Measurements from ENCODE around the gene LIMS1. TPM values are rescaled to one million over a fixed set of nuclear protein-coding genes. Genes with fewer than 3 reads are reported as not detected.
A peak's percentile ranks its signal among the peaks of the same experiment; 100 is the strongest.
"Not testable (repeated sequence)": the region's sequence is repeated elsewhere in the genome, so short reads cannot be mapped to it uniquely, and the experiment has no call there.

LIMS1 gene
- total RNA-seq, 1 donor from 2014 or later = 50.2 TPM

- DNase-seq (ENCODE audit: low spot score); ATAC-seq; intact Hi-C loops (cut with DNase I): not testable (repeated sequence)
Observed at GRCh38 chr2:108648796-108649195, 114.5 kb downstream of the LIMS1 start.

GRCh38 chr2:108650465-108650864 lies 116.2 kb downstream of the LIMS1 start:
- DNase-seq (ENCODE audit: low spot score); ATAC-seq; intact Hi-C loops (cut with DNase I): not testable (repeated sequence)

- DNase-seq (ENCODE audit: low spot score); ATAC-seq; intact Hi-C loops (cut with DNase I): not testable (repeated sequence)
Observed at GRCh38 chr2:108651468-108651867, 117.2 kb downstream of the LIMS1 start.

GRCh38 chr2:108652187-108652931 lies 118.1 kb downstream of the LIMS1 start:
- DNase-seq (ENCODE audit: low spot score); intact Hi-C loops (cut with DNase I): not testable (repeated sequence)
- ATAC-seq = peak; percentile 45

GRCh38 chr2:108653425-108653824 lies 119.2 kb downstream of the LIMS1 start:
- ATAC-seq; intact Hi-C loops (cut with DNase I); DNase-seq (ENCODE audit: low spot score): not testable (repeated sequence)

GRCh38 chr2:108653849-108654248 lies 119.6 kb downstream of the LIMS1 start:
- DNase-seq (ENCODE audit: low spot score); ATAC-seq; intact Hi-C loops (cut with DNase I): not testable (repeated sequence)

- ATAC-seq (peak; percentile 98), DNase-seq (ENCODE audit: low spot score) (peak; percentile 77)
- intact Hi-C loops (cut with DNase I) = not testable (repeated sequence)
Observed at GRCh38 chr2:108654521-108655125, 120.4 kb downstream of the LIMS1 start.

- intact Hi-C loops (cut with DNase I); ATAC-seq; DNase-seq (ENCODE audit: low spot score): not testable (repeated sequence)
Observed at GRCh38 chr2:108655270-108655669, 121.0 kb downstream of the LIMS1 start.

GRCh38 chr2:108656282-108656681 lies 122.0 kb downstream of the LIMS1 start:
- ATAC-seq; DNase-seq (ENCODE audit: low spot score); intact Hi-C loops (cut with DNase I): not testable (repeated sequence)

GRCh38 chr2:108657517-108657916 lies 123.2 kb downstream of the LIMS1 start:
- DNase-seq (ENCODE audit: low spot score); intact Hi-C loops (cut with DNase I); ATAC-seq: not testable (repeated sequence)

GRCh38 chr2:108658553-108658952 lies 124.3 kb downstream of the LIMS1 start:
- intact Hi-C loops (cut with DNase I); ATAC-seq; DNase-seq (ENCODE audit: low spot score): not testable (repeated sequence)

GRCh38 chr2:108661493-108661892 lies 127.2 kb downstream of the LIMS1 start:
- ATAC-seq; intact Hi-C loops (cut with DNase I); DNase-seq (ENCODE audit: low spot score): not testable (repeated sequence)

GRCh38 chr2:108662207-108662612 lies 127.9 kb downstream of the LIMS1 start:
- peak; percentile 88 for ATAC-seq
- intact Hi-C loops (cut with DNase I); DNase-seq (ENCODE audit: low spot score): not testable (repeated sequence)

GRCh38 chr2:108663346-108663745 lies 129.1 kb downstream of the LIMS1 start:
- DNase-seq (ENCODE audit: low spot score); intact Hi-C loops (cut with DNase I): not testable (repeated sequence)
- peak; percentile 47 for ATAC-seq

GRCh38 chr2:108664089-108664488 lies 129.8 kb downstream of the LIMS1 start:
- ATAC-seq; intact Hi-C loops (cut with DNase I); DNase-seq (ENCODE audit: low spot score): not testable (repeated sequence)

GRCh38 chr2:108664979-108665378 lies 130.7 kb downstream of the LIMS1 start:
- intact Hi-C loops (cut with DNase I); ATAC-seq; DNase-seq (ENCODE audit: low spot score): not testable (repeated sequence)

- intact Hi-C loops (cut with DNase I); ATAC-seq; DNase-seq (ENCODE audit: low spot score): not testable (repeated sequence)
Observed at GRCh38 chr2:108665975-108666374, 131.7 kb downstream of the LIMS1 start.

GRCh38 chr2:108667140-108667539 lies 132.9 kb downstream of the LIMS1 start:
- intact Hi-C loops (cut with DNase I); DNase-seq (ENCODE audit: low spot score): not testable (repeated sequence)
- ATAC-seq = peak; percentile 54

GRCh38 chr2:108670282-108670681 lies 136.0 kb downstream of the LIMS1 start:
- intact Hi-C loops (cut with DNase I); ATAC-seq; DNase-seq (ENCODE audit: low spot score): not testable (repeated sequence)

All from sciatic nerve (tissue), 2 donors.